ENCODE data around the gene SDR39U1. TPM values are rescaled to one million over a fixed set of nuclear protein-coding genes. Genes with fewer than 3 reads are reported as not detected.
"Not testable (repeated sequence)": the region's sequence is repeated elsewhere in the genome, so short reads cannot be mapped to it uniquely, and the experiment has no call there.

SDR39U1 gene
- total RNA-seq, 1 experiment from 2014 or later = 56.7 TPM

- ChIA-PET POLR2A (no interaction called here), CTCF (interaction anchor here (1.0 to 1.1 kb wide), 2 partner anchors 47 to 84 kb away, joined by 3 read pairs; no protein-coding TSS in a partner anchor)
- H3K27ac Mint-ChIP-seq = no peak overlapping the region
- H3K27me3 Mint-ChIP-seq (ENCODE audit: low read depth) = no peaks in the 10 kb centered on the region
- ATAC-seq (no peak), DNase-seq (ENCODE audit: low spot score) (no peak)
- H3K4me1 Mint-ChIP-seq = peaks cover 28% of the 10 kb centered on the region
- peaks cover 3% of the 10 kb centered on the region for H3K36me3 Mint-ChIP-seq
- H3K4me3 Mint-ChIP-seq = no peak overlapping the region
- TF ChIP-seq PRDM15 (CRISPR knock-in tag; IDR thresholded peaks at IDR 0.05) = no peak
- TF ChIP-seq ZNF532 (CRISPR knock-in tag; IDR thresholded peaks at IDR 0.05; ENCODE audit: borderline replicate concordance) = no peak
- no peak for TF ChIP-seq IRF2 (CRISPR knock-in tag; IDR thresholded peaks at IDR 0.05; ENCODE audit: borderline replicate concordance, low read depth)
- H3K9me3 Mint-ChIP-seq = peaks cover 13% of the 10 kb centered on the region
Measured at GRCh38 chr14:24483604-24484252, 41.2 kb upstream of the SDR39U1 start.

GRCh38 chr14:24482699-24483303 lies 40.2 kb upstream of the SDR39U1 start:
- H3K4me3 Mint-ChIP-seq; H3K27ac Mint-ChIP-seq; H3K27me3 Mint-ChIP-seq (ENCODE audit: low read depth); H3K36me3 Mint-ChIP-seq; ATAC-seq; POLR2A ChIA-PET; DNase-seq (ENCODE audit: low spot score): not testable (repeated sequence)
- Mint-ChIP-seq H3K9me3 (peaks cover 22% of the 10 kb centered on the region), H3K4me1 (peaks cover 28% of the 10 kb centered on the region)
- CTCF ChIA-PET = interaction anchor here (1.0 to 1.7 kb wide), 3 partner anchors 51 to 228 kb away, joined by 3 to 6 read pairs (median 5); no protein-coding TSS in a partner anchor

GRCh38 chr14:24481622-24482324 lies 39.2 kb upstream of the SDR39U1 start:
- H3K4me1 Mint-ChIP-seq = peaks cover 28% of the 10 kb centered on the region
- peak; percentile 99 for ATAC-seq
- peaks cover 4% of the 10 kb centered on the region for H3K36me3 Mint-ChIP-seq
- peaks cover 22% of the 10 kb centered on the region for H3K9me3 Mint-ChIP-seq
- peak; percentile 87 for DNase-seq (ENCODE audit: low spot score)
- H3K27ac Mint-ChIP-seq = peak overlapping the region; percentile 22; the same call in 1 of the 2 replicates
- 0 out of 2 replicates have a peak, but pooled peaks cover 4% of the 10 kb centered on the region for H3K27me3 Mint-ChIP-seq (ENCODE audit: low read depth)
- peak overlapping the region; percentile 46 for H3K4me3 Mint-ChIP-seq
- ChIA-PET CTCF (interaction anchor here (0.6 to 1.8 kb wide), 14 partner anchors 8 to 961 kb away, joined by 3 to 8 read pairs (median 4); partner anchors contain the start of gene KHNYN), POLR2A (no interaction called here)
- TF ChIP-seq ZBTB43 (CRISPR knock-in tag; IDR thresholded peaks at IDR 0.05) (no peak), ZNF219 (CRISPR knock-in tag; IDR thresholded peaks at IDR 0.05; ENCODE audit: borderline replicate concordance) (no peak), CREM (CRISPR knock-in tag; IDR thresholded peaks at IDR 0.05) (no peak), NR2C2 (CRISPR knock-in tag; IDR thresholded peaks at IDR 0.05) (no peak), ZNF671 (CRISPR knock-in tag; IDR thresholded peaks at IDR 0.05) (no peak), FOXP1 (CRISPR knock-in tag; IDR thresholded peaks at IDR 0.05; ENCODE audit: borderline replicate concordance) (no peak), IRF2 (CRISPR knock-in tag; IDR thresholded peaks at IDR 0.05; ENCODE audit: borderline replicate concordance, low read depth) (no peak), ZNF317 (CRISPR knock-in tag; IDR thresholded peaks at IDR 0.05; ENCODE audit: borderline replicate concordance, low read depth) (no peak), ZNF281 (CRISPR knock-in tag; IDR thresholded peaks at IDR 0.05) (no peak), MLX (CRISPR knock-in tag; IDR thresholded peaks at IDR 0.05) (no peak)

Measured in WTC11 (cell line).